NCI-H128 (cell line): ENCODE data around the gene SRRM5.
"Not testable (repeated sequence)": the region's sequence is repeated elsewhere in the genome, so short reads cannot be mapped to it uniquely, and the experiment has no call there.

Experiments used
- DNase-seq: peaks from one replicate; lab custom pipeline; 2025; ENCODE audit not compliant: unreplicated experiment; lab: John Stamatoyannopoulos, UW

The SRRM5 gene

GRCh38 chr19:43636121-43636683 lies 24.3 kb downstream of the SRRM5 start:
- DNase-seq, result no peak

GRCh38 chr19:43638214-43638994 lies 26.5 kb downstream of the SRRM5 start:
- no peak for DNase-seq

- no peak for DNase-seq
Observed at GRCh38 chr19:43638995-43639518, 27.2 kb downstream of the SRRM5 start.

DNA sequence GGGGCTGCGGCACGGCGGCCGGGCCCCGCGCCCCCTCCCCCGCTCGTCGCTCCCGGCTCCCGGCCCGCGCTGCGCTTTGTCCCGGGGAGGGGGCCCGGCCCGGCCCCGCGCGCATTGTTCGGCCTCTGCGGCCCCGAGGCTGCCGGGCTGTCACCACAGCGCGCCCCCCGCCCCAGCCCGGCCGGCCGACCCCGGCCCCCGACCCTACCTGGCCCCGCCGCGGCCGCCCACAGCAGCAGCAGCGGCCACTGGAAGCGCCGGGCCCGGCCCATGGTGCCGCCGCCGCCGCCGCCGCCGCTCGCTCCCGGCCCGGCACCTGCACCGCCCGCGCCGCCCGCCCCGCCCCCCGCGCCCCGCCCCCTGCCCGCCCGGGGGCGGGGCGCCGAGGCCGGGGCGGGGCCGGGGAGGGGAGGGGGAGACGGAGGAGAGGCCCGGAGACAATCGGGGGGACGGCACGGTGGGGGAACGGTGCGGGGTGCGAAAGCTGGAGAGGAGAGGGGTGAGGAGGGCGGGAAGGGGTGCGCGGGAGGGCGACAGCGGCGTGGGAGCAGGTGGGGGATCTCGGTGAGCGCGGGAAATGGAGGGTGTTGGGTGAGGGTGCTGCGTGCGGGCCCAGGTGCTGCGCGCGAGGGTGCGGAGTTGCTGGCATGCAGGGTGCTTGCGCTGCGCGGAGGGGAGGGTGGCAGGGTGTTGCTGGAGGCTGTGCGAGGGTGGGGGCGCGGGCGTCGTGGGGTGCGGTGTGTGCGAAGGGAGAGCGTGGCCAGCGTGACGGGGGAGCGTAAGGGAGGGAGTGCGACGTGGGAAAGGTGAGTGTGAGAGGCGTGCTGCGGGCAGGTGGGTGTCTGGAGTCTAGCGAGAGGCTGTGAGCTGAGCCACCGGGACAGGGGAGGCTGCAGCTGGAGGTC lies 27.9 kb downstream of the SRRM5 start, which contains the start of gene CADM4:
Gene CADM4 (minus strand): TSS at position 332 of the 905 bp plus-strand sequence. CDS start 60 bp downstream, at position 272.
- DNase-seq, result peak; percentile 4

DNA sequence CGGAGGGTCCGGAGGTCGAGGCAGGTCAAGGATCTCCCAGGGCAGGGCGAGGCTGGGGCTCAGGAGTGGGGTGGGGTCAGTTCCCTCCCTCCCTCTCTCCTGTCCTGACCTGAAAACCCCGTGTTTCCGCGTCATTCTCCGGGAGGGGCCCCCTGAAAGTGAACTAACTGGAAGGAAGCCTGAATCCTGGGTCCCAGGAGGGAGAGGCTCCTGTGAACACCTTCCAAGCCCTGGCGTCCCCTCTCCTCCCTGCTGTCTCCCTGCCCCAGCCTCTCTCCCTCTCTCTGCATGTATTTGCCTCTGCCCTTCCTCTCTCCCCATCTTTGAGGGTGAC lies 28.5 kb downstream of the SRRM5 start:
- DNase-seq, result no peak

DNA sequence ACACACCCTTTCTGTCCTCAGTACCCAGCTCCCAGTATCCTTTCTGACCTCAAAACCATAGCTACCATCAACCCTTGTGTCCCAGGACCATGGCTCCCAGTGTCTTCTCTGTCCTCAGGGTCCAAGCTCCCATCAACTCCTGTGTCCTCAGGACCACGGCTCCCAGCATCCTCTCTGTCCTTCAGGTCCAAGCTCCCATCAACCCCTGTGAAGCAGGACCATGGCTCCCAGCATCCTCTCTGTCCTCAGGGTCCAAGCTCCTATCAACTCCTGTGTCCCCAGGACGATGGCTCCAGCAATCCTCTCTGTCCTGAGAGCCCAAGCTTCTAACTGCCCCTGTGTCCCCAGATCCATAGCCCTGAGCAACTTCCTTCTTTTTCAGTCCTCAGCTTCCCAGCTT lies 29.4 kb downstream of the SRRM5 start:
- DNase-seq, result no peak

GRCh38 chr19:43642531-43642930 lies 30.6 kb downstream of the SRRM5 start:
- no peak for DNase-seq

DNA sequence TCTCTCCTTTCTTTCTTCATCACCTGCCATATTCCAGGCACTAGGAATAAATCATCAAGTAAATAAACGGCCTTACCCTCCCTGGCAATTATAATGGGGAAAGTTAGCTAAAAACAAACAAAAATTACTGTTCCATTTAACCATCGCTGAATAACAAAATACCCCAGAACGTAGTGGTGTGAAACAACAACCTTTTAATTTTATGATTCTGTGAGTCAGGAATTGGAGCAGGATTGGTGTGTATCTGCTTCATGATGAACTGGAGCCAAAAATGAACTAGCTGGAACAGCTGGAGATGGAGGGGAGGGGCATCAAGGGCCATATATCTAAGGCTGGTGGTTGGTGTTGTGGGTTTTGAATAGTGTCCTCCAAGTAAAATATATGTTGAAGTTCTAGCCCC lies 31.4 kb downstream of the SRRM5 start:
- DNase-seq, result no peak

GRCh38 chr19:43644181-43644580 lies 32.3 kb downstream of the SRRM5 start:
- no peak for DNase-seq

DNA sequence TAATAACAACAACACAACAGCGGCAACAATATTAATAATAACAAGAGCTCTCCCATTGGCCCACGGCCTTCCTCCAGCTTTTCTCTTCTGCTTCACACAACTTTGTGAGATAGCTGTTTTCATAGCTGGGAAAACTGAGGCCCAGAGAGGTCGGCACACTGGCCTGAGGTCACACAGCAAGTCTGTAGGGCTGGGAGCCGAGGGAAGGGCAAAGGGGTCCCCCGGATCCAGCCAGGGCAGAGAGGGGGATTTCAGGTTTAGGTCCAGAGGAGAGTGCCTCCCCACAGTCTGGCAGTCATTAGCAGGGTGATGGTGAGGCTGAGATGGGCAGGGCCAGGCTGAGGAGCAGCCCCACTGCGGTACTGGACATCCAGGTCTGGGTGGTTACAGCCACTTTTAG lies 36.7 kb downstream of the SRRM5 start:
- no peak for DNase-seq

GRCh38 chr19:43649514-43649913 lies 37.6 kb downstream of the SRRM5 start:
- no peak for DNase-seq

GRCh38 chr19:43650276-43650675 lies 38.4 kb downstream of the SRRM5 start:
- DNase-seq, result not testable (repeated sequence)

DNA sequence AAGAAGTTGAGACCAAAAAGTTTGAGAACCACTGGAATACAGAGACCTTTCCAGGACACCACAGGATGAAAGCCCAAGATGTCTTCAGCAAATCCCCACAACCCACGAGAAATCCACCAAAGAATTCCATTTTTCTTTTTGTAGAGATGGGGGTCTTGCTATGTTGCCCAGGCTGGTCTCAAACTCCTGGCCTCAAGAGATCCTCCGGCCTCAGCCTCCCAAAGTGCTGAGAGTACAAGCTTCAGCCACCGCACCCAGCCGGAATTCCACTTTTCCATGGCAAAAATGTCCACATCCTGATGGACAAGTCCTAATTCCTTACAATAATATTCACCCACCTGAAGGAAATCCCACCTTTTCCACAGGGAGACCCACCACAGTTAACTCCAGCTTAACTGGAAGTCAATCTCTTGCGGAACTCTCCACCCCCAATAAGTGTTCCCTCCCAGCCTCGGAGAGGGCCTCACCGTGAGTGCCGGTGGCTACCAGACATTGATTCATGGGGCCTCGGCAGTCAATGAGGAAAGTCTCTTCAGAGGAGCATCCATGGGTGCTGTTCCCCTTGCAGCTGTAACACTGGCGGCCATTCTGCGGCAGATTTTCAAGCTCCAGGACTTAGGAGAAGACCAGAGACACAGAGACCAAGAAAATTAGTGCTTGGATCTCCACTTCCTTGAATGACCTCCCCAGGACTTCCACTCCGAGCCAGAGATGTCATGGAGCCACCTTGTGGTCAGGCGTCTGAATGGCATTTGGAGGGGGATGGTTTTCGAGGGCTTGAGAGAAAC lies 40.1 kb downstream of the SRRM5 start:
- DNase-seq, result peak; percentile 5

- no peak for DNase-seq
Observed at GRCh38 chr19:43652546-43652874, 40.6 kb downstream of the SRRM5 start.

DNA sequence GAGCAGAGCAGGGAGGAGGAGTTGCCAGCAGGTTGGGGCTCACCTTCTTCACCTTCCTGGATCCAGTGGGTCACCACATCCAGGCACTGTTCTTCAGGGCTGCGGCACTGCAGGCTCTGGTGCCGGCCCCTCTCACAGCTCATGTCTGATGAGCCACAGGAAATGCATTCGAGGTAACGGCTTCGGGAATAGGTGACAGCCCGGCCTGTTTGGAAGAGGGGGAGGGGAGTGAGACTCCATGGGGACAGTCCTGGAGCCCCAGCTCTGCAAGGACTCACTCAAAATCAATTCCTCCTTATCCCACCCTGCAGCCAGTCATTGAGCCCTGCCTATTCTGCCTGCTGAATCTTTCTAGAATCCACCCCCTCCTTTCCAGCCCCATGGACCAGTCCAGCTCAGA lies 44.5 kb downstream of the SRRM5 start:
- no peak for DNase-seq

GRCh38 chr19:43658001-43658400 lies 46.1 kb downstream of the SRRM5 start:
- no peak for DNase-seq

DNA sequence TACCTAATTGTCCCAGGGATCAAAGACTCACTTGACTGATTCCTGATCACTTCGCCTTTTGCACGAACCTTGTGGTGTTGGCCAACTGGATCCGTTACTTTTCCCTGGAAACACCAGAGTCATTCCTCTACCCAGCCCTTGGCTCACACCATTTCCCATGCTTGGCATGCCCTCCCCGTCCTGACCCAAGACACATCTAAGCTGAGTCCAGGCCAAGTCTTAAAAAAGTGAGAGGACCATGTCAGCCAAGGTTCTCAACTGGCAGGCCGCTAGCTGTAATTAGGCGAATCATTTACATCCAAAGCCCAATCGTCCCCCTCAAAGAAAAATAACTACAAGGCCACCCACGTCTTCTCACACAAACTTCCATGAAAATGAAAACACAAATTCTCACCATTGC lies 46.6 kb downstream of the SRRM5 start:
- DNase-seq, result no peak

DNA sequence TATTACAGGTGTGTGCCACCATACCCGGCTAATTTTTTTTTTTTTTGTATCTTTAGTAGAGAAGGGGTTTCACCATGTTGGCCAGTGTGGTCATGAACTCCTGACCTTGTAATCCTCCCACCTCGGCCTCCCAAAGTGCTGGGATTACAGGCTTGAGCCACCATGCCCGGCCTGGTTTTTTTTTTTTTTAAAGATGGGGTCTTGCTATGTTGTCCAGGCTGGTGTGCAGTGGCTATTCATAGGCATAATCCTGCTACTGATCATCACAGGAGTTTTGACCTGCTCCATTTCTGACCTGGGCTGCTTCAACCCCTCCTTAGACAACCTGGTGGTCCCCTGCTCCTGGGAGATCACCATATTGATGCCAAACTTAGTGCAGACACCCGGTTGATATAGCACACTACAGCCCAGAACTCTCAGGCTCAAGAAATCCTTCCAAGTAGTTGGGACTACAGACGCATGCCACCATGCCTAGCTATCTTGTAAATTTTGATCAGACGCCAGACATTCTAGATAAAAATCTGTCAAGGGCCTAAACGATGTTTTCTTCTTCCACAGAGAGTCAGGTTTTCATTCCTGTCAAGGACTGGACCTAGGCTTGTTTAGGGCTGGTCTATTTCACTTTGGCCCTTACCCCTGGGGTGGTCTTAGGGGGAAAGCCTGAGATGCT lies 48.5 kb downstream of the SRRM5 start:
- no peak for DNase-seq

DNA sequence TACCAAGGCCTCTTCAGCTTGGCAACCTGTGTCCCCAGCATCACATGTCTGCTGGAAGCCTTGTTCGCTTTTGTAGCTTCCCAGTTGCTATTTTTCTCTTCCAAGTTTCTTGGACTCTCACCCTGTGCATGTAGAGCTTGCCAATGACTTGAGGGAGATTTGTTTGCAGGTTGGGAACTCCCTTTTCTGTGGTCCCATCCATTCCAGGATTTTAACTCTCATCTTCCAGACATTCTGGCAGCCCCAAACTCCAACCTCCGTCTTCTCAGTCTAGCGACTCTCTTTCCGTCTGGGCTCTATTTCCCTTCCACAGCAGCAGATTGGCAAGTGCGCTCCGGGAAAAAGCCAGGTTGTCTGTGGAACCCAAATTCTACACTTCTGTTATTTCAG lies 49.1 kb downstream of the SRRM5 start:
- DNase-seq, result no peak

DNA sequence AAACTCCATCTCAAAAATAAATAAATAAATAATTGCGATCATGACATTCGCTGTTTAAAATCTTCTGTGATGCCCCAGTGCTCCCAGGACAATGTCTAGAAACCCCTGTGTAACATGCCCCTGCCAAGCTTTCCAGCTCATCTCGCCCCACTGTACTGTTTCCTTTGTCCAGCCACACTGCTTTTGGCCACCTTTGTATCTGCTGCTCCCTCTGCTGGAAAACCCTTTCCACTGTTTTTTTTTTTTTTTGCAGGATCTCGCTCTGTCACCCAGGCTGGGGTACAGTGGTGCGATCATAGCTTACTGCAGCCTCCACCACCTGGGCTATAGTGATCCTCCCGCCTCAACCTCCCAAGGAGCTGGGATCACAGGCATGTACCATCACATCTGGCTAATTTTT lies 50.6 kb downstream of the SRRM5 start:
- no peak for DNase-seq
